ENCODE data around the gene KRT16.

Gene KRT16

DNA sequence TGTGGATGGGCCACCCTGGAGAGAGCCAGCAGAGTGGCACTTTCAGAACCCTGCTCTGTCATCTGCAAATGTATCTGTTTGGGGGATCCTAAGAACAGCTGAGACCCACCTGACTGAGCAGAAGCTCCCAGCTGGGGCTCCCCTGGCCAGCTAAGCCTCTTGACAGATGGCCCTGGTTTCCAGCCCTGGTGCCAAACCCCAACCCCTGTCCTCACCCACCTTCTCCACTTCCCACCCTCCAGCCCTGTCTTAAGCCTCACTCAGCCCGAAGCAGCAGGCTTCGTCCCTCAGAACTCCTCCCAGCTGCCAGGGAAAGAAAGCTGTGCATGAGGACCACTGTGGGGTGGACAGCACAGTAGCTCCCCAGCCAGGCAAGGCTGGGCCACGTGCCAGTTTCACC is 37.2 kb downstream of the KRT16 start:
- no peak overlapping the region for H3K27ac ChIP-seq (ENCODE audit: low read depth, low read length)
- H3K27me3 ChIP-seq (ENCODE audit: control insufficient read depth, low read length), result no peaks in the 10 kb centered on the region; the same call in 1 of the 2 replicates
- no peaks in the 10 kb centered on the region for H3K79me2 ChIP-seq (ENCODE audit: control insufficient read depth, low read length)
- H3K36me3 ChIP-seq (ENCODE audit: control insufficient read depth, low read length), result no peaks in the 10 kb centered on the region
- H3K4me3 ChIP-seq (ENCODE audit: low read length), result no peak overlapping the region
- no peaks in the 10 kb centered on the region for H4K20me1 ChIP-seq (ENCODE audit: control insufficient read depth, insufficient read depth, low read depth, low read length)
- H3K9me2 ChIP-seq (replicated peaks; ENCODE audit: control insufficient read depth, low read length), result no peaks in the 10 kb centered on the region
- H3K4me2 ChIP-seq (ENCODE audit: low read length), result no peak overlapping the region
- no peaks in the 10 kb centered on the region for H3F3A ChIP-seq (ENCODE audit: control insufficient read depth, insufficient read depth)
- no peaks in the 10 kb centered on the region for H3K9me3 ChIP-seq (ENCODE audit: control insufficient read depth, insufficient read depth, low read length)
- no peaks in the 10 kb centered on the region for H3K4me1 ChIP-seq (ENCODE audit: control insufficient read depth, low read length)
- TF ChIP-seq, protein P1, sequence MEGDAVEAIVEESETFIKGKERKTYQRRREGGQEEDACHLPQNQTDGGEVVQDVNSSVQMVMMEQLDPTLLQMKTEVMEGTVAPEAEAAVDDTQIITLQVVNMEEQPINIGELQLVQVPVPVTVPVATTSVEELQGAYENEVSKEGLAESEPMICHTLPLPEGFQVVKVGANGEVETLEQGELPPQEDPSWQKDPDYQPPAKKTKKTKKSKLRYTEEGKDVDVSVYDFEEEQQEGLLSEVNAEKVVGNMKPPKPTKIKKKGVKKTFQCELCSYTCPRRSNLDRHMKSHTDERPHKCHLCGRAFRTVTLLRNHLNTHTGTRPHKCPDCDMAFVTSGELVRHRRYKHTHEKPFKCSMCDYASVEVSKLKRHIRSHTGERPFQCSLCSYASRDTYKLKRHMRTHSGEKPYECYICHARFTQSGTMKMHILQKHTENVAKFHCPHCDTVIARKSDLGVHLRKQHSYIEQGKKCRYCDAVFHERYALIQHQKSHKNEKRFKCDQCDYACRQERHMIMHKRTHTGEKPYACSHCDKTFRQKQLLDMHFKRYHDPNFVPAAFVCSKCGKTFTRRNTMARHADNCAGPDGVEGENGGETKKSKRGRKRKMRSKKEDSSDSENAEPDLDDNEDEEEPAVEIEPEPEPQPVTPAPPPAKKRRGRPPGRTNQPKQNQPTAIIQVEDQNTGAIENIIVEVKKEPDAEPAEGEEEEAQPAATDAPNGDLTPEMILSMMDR (IDR thresholded peaks at IDR 0.05; ENCODE audit: low read depth, low read length, poor library complexity, severe bottlenecking), result no peak
- TF ChIP-seq EZH2phosphoT487 (IDR thresholded peaks at IDR 0.05; ENCODE audit: borderline replicate concordance, low read length), result no peak

DNA sequence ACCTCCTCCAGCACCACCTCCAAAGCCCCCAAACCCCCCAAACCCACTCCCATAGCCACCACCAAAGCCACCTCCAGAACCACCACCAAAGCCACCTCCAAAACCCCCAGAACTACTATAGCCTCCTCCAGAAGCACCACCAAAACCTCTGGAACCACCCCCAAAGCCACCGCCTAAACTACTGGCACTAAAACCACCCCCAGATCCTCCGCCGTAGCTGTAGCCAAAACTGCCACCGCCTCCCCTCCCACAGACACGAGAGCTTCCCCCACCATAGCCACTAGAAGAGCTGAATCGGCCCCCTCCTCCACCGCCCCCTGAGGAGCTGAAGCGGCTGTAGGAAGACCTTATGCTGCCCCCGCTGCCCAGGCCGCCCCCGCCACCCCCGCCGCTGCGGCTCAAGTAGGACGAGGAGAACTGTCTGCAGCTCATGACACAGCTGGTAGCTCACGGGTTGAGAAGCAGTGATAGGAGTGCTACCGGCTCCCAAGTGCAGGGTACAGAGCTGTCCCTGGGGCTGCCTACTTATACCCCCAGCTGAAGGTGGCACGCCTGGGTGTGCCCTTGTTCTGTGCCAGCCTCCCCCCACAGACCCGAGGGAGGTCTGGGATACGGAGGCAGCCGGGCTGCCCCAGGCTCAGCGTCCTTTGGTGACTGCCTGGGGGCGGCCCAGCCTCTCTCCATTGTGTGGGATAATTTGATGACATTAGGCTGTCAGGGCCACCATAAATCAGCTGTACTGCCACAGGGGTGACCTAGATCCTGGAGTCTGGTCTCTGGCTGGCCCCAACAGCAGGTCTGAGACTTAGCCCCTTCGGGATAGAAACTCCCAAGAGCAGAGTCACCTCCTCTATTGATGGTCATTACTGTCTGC is 40.8 kb downstream of the KRT16 start, which contains the start of gene KRT9:
TSS of gene KRT9 (minus strand) at position 499 of the 874 bp plus-strand sequence. CDS start at position 432, 67 bp downstream.
- no peak within 1 kb of the TSS for H3K4me3 ChIP-seq (ENCODE audit: low read length)
- H3K9me2 ChIP-seq (replicated peaks; ENCODE audit: control insufficient read depth, low read length), result no peaks in the 10 kb centered on the region
- no peaks in the 10 kb centered on the region for H3K9me3 ChIP-seq (ENCODE audit: control insufficient read depth, insufficient read depth, low read length)
- no peak within 1 kb of the TSS for H3K27ac ChIP-seq (ENCODE audit: low read depth, low read length)
- no peaks in the 10 kb centered on the region for H3K36me3 ChIP-seq (ENCODE audit: control insufficient read depth, low read length)
- H3K79me2 ChIP-seq (ENCODE audit: control insufficient read depth, low read length), result no peaks in the 10 kb centered on the region
- peaks cover 5% of the 10 kb centered on the region; the same call in 1 of the 2 replicates for H3K4me1 ChIP-seq (ENCODE audit: control insufficient read depth, low read length)
- H4K20me1 ChIP-seq (ENCODE audit: control insufficient read depth, insufficient read depth, low read depth, low read length), result no peaks in the 10 kb centered on the region
- peaks cover 3% of the 10 kb centered on the region; the same call in 1 of the 2 replicates for H3K27me3 ChIP-seq (ENCODE audit: control insufficient read depth, low read length)
- TF ChIP-seq EZH2phosphoT487 (IDR thresholded peaks at IDR 0.05; ENCODE audit: borderline replicate concordance, low read length), result no peak
- TF ChIP-seq, protein P1 (IDR thresholded peaks at IDR 0.05; ENCODE audit: low read depth, low read length, poor library complexity, severe bottlenecking), result no peak
- H3F3A ChIP-seq (ENCODE audit: control insufficient read depth, insufficient read depth), result no peaks in the 10 kb centered on the region
- H3K4me2 ChIP-seq (ENCODE audit: low read length), result no peak within 1 kb of the TSS

DNA sequence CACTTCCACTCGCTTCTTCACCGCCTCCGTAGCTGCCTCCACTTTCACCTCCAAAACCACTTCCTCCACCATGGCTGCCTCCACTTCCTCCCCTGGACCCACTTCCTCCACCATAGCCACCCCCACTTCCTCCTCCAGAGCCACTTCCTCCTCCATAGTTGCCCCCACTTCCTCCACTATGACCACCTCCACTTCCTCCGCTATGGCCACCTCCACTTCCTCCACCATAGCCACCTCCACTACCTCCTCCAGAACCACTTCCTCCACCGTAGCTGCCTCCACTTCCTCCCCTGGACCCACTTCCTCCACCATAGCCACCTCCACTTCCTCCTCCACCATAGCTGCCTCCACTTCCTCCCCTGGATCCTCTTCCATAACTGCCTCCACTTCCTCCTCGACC is 45.2 kb downstream of the KRT16 start:
- Histone ChIP-seq H3F3A (ENCODE audit: control insufficient read depth, insufficient read depth) (no peaks in the 10 kb centered on the region), H3K9me2 (replicated peaks; ENCODE audit: control insufficient read depth, low read length) (no peaks in the 10 kb centered on the region), H3K4me3 (ENCODE audit: low read length) (no peak overlapping the region), H3K27ac (ENCODE audit: low read depth, low read length) (no peak overlapping the region), H3K79me2 (ENCODE audit: control insufficient read depth, low read length) (no peaks in the 10 kb centered on the region), H3K27me3 (ENCODE audit: control insufficient read depth, low read length) (peaks cover 16% of the 10 kb centered on the region; the same call in 1 of the 2 replicates), H3K4me1 (ENCODE audit: control insufficient read depth, low read length) (peaks cover 5% of the 10 kb centered on the region; the same call in 1 of the 2 replicates), H4K20me1 (ENCODE audit: control insufficient read depth, insufficient read depth, low read depth, low read length) (no peaks in the 10 kb centered on the region), H3K36me3 (ENCODE audit: control insufficient read depth, low read length) (no peaks in the 10 kb centered on the region), H3K4me2 (ENCODE audit: low read length) (no peak overlapping the region), H3K9me3 (ENCODE audit: control insufficient read depth, insufficient read depth, low read length) (no peaks in the 10 kb centered on the region)
- TF ChIP-seq, protein P1 (IDR thresholded peaks at IDR 0.05; ENCODE audit: low read depth, low read length, poor library complexity, severe bottlenecking), result no peak
- TF ChIP-seq EZH2phosphoT487 (IDR thresholded peaks at IDR 0.05; ENCODE audit: borderline replicate concordance, low read length), result no peak

Data from DOHH2 (cell line).